ENCODE results near the gene GJA3. TPM values are rescaled to one million over a fixed set of nuclear protein-coding genes. Genes with fewer than 3 reads are reported as not detected.

The GJA3 gene
- total and polyA plus RNA-seq, 2 of the 4 experiments (the other 2 are of a cell fraction), result 1.5 to 2.7 TPM

- peak overlapping the region; percentile 81 for H2AFZ ChIP-seq (replicated peaks; ENCODE audit: low read length, poor library complexity)
- no peak for DNase-seq
- in situ Hi-C loops (cut with MboI; ENCODE audit: low sequenced_read_pairs), result loop anchor here (25.0 kb wide), 3 partner anchors 520 to 1295 kb away; partner anchors contain the start of gene IL17D
- peak; percentile 11; the same call in 1 of the 2 replicates for ATAC-seq (ENCODE audit: low read depth)
- H2BK5ac ChIP-seq (ENCODE audit: low read depth, low read length, poor library complexity, severe bottlenecking), result no peak overlapping the region
- TF ChIP-seq NFE2L2 (IDR thresholded peaks at IDR 0.05; ENCODE audit: low read depth, low read length) (no peak), POLR2A (IDR thresholded peaks at IDR 0.05; ENCODE audit: low read depth, low read length) (no peak), MAZ (IDR thresholded peaks at IDR 0.05; ENCODE audit: borderline replicate concordance, low read depth, low read length) (no peak), FOS (IDR thresholded peaks at IDR 0.05; ENCODE audit: low read depth, low read length) (no peak), MXI1 (IDR thresholded peaks at IDR 0.05; ENCODE audit: borderline replicate concordance, low read depth, low read length) (no peak), RCOR1 (IDR thresholded peaks at IDR 0.05; ENCODE audit: insufficient replicate concordance, low read length) (no peak), CTCF (conservative IDR thresholded peaks at IDR 0.05; ENCODE audit: low read depth, low read length) (no peak)
- H3K4me2 ChIP-seq (ENCODE audit: low read depth, low read length), result peak overlapping the region; percentile 91
- H4K91ac ChIP-seq (ENCODE audit: insufficient read depth, low read depth, low read length), result no peak overlapping the region
- dilution Hi-C loops (cut with HindIII; ENCODE audit: low sequenced_read_pairs, unreplicated experiment), result loop anchor here (10.0 to 25.0 kb wide), 2 partner anchors 295 to 653 kb away; no protein-coding TSS in a partner anchor
- no peak overlapping the region for H4K5ac ChIP-seq (ENCODE audit: low read depth, low read length)
- no peaks in the 10 kb centered on the region for H4K20me1 ChIP-seq (ENCODE audit: insufficient read depth, low read length)
- BruUV-seq (replicated peaks), result no TSS peak
- peak overlapping the region; percentile 13; the same call in 1 of the 2 replicates for H2AK5ac ChIP-seq (ENCODE audit: low read depth, low read length)
- peak overlapping the region; percentile 51 for H2AK9ac ChIP-seq (replicated peaks; ENCODE audit: low read depth, low read length, poor library complexity)
- peaks cover 6% of the 10 kb centered on the region for H3K4me1 ChIP-seq (ENCODE audit: control insufficient read depth, insufficient read depth, low read length)
- no peak overlapping the region for H2BK15ac ChIP-seq (ENCODE audit: low read depth, low read length)
- H4K8ac ChIP-seq (ENCODE audit: low read depth in 2 of 2, low read length in 2 of 2), result no peak overlapping the region
- no peaks in the 10 kb centered on the region for H3K79me1 ChIP-seq (ENCODE audit: low read depth in 1 of 2, low read length in 2 of 2)
- intact Hi-C loops (cut with micrococcal nuclease), result loop anchor here (10.0 kb wide), 1 partner anchor 633 kb away; no protein-coding TSS in a partner anchor
- no peak overlapping the region for H2BK20ac ChIP-seq (ENCODE audit: low read depth, low read length)
- no peak overlapping the region for H3K4ac ChIP-seq (ENCODE audit: low read depth, low read length)
- no peak overlapping the region for H3K14ac ChIP-seq (replicated peaks; ENCODE audit: low read depth, low read length)
- no peak overlapping the region for H2BK120ac ChIP-seq (ENCODE audit: low read depth, low read length)
- peaks cover 2% of the 10 kb centered on the region; the same call in 1 of the 2 replicates for H3K9me3 ChIP-seq (ENCODE audit: control insufficient read depth, insufficient read depth, low read length)
- peak overlapping the region; percentile 48 for H3K4me3 ChIP-seq (ENCODE audit: insufficient read depth, low read depth, low read length)
- no peak overlapping the region for H3K9ac ChIP-seq (ENCODE audit: low read depth, low read length)
- ChIA-PET POLR2A (ENCODE audit: unreplicated experiment) (no interaction called here), CTCF (interaction anchor here (0.6 kb wide), 1 partner anchor 1424 kb away, joined by 3 read pairs; no protein-coding TSS in a partner anchor)
- WGBS, 2 experiments (ENCODE audit: extremely low coverage in 2 of 2, insufficient read length in 1 of 2), result 4% methylated on average over 24 of the region's 73 CpGs; no CpG with 5 or more reads in 1 of the 2 experiments
- H3K27me3 ChIP-seq (ENCODE audit: control insufficient read depth, insufficient read depth, low read length), result peaks cover 57% of the 10 kb centered on the region
- H3K18ac ChIP-seq (ENCODE audit: low read depth, low read length), result no peak overlapping the region
- no peak overlapping the region for H3K23ac ChIP-seq (ENCODE audit: low read depth, low read length)
- H3K27ac ChIP-seq (ENCODE audit: insufficient read depth, low read length), result no peak overlapping the region
- no peak overlapping the region for H3K56ac ChIP-seq (ENCODE audit: extremely low read depth, insufficient read depth, low read length)
- H3K9me1 ChIP-seq (ENCODE audit: insufficient read depth, low read length), result 0 out of 2 replicates have a peak, but pooled peaks cover 2% of the 10 kb centered on the region
- H3K36me3 ChIP-seq (ENCODE audit: control insufficient read depth, insufficient read depth, low read length), result no peaks in the 10 kb centered on the region
Observed at GRCh38 chr13:20192158-20192835, 31.4 kb upstream of the GJA3 start.
